22Rv1 (cell line): ENCODE data around the gene ITGAD.

Experiments
- H3K27ac ChIP-seq: fragments of 450-650 bp; 2 replicates; pipeline ENCODE4 v1.5.1; 2017
- CTCF ChIP-seq: fragments of 450-650 bp; IDR thresholded peaks from 2 replicates; pipeline ENCODE4 v1.5.1; 2017; ENCODE audit warnings: mild to moderate bottlenecking
- ZFX ChIP-seq: fragments of 450-650 bp; IDR thresholded peaks from 2 replicates; pipeline ENCODE4 v1.6.1; 2017; ENCODE audit warnings: antibody characterized with exemption, borderline replicate concordance

The ITGAD gene

GRCh38 chr16:31458844-31459686, 65.9 kb downstream of the ITGAD start, which contains the start of gene ARMC5:
Gene ARMC5 (plus strand): TSS chr16:31459501. CDS start chr16:31459525, 24 bp downstream.
- TF ChIP-seq ZFX (no peak), CTCF (peak; percentile 77)
- peak within 1 kb of the TSS; percentile 91 for H3K27ac ChIP-seq

- H3K27ac ChIP-seq = peak overlapping the region; percentile 91
- TF ChIP-seq ZFX (no peak), CTCF (no peak)
These were observed 66.8 kb downstream of the ITGAD start for GRCh38 chr16:31459687-31460581.

DNA sequence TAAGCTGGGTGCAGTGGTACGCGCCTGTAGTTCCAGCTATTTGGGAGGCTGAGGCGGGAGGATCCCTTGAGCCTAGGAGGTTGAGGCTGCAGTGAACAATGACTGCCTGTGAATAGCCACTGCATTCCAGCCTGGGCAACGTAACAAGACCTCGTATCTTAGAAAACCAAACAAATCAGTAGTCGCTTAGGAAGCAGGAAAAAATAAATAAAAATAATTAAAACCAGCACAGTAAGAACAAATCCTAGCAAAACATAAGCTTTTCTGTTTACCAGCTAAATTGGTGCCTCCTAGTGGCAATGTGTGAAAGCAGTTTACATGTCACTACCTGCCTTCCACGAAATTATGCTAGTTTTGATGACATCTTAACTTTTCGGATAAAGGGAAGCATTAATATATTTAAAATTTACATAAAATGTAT, 67.5 kb downstream of the ITGAD start:
- peak overlapping the region; percentile 91 for H3K27ac ChIP-seq
- TF ChIP-seq CTCF (peak; percentile 78), ZFX (no peak)

DNA sequence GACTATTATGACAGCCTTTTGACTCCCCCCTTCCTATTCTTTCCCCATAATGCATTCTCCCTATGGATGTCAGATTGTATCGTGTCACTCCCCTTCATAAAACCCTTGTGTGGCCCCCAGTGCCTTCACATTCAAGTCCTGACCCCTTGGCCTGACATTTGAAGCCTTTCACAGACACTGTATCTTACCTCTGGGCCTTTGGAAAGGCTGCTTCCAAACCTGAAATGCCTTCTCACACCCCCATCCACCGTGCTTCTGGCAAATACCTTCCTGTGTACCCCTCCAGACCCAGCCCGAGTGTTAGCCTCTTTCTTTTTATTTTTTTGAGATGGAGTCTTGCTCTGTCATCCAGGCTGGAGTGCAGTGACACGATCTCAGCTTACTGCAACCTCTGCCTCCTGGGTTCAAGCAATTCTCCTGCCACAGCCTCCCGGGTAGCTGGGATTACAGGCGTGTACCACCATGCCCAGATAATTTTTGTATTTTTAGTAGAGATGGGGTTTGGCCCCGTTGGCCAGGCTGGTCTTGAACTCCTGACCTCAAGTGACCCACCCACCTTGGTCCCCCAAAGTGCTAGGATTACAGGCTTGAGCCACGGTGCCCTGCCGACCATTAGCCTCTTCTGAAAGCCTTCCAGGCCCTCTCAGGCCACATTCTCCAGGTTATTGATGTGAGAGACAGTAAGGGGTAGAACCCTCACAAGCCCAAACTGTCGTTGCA, 68.2 kb downstream of the ITGAD start:
- H3K27ac ChIP-seq = no peak overlapping the region
- TF ChIP-seq CTCF (no peak), ZFX (no peak)

- TF ChIP-seq CTCF (no peak), ZFX (no peak)
- H3K27ac ChIP-seq = no peak overlapping the region
These were observed 69.0 kb downstream of the ITGAD start for GRCh38 chr16:31461921-31462804.

DNA sequence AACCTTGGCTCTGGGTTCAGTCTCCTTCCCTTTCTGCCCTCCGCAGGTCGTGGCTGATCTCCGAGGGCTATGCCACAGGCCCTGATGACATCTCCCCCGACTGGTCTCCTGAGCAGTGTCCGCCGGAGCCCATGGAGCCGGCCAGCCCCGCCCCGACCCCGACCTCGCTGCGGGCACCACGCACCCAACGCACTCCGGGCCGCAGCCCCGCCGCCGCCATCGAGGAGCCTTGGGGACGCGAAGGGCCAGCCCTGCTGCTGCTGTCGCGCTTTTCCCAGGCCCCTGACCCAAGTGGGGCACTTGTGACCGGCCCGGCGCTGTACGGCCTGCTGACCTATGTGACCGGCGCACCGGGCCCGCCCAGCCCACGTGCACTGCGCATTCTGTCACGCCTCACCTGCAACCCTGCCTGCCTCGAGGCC, 71.2 kb downstream of the ITGAD start:
- no peak overlapping the region for H3K27ac ChIP-seq
- TF ChIP-seq CTCF (no peak), ZFX (no peak)
